Measurements from ENCODE around the gene SH2B3.
"Not testable (repeated sequence)": the region's sequence is repeated elsewhere in the genome, so short reads cannot be mapped to it uniquely, and the experiment has no call there.

The SH2B3 gene

GRCh38 chr12:111445726-111446581 lies 40.2 kb downstream of the SH2B3 start:
- FAIRE-seq = no peak

GRCh38 chr12:111446631-111447570 lies 41.2 kb downstream of the SH2B3 start:
- FAIRE-seq = no peak

DNA sequence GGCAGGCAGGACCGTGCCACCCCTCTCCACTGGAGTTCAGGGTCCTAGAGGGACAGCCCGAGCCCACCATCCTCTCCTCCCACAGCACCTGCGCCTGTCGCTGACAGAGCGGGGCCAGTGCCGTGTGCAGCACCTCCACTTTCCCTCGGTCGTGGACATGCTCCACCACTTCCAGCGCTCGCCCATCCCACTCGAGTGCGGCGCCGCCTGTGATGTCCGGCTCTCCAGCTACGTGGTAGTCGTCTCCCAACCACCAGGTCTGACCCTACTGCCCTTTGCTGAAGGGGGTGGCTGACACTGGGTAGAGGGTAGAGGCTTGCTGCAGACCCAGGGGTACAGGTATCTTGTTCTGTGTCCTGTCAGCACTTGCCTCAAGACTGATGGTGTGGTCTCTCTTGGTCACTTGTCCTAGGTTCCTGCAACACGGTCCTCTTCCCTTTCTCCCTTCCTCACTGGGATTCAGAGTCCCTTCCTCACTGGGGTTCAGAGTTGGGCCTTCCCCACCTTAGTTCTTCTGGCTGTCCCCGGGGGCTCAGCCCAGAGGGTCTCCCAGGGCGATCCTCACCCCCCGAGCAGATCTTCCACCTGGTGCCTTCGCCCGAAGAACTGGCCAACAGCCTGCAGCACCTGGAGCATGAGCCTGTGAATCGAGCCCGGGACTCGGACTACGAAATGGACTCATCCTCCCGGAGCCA lies 42.0 kb downstream of the SH2B3 start:
- no peak for FAIRE-seq

DNA sequence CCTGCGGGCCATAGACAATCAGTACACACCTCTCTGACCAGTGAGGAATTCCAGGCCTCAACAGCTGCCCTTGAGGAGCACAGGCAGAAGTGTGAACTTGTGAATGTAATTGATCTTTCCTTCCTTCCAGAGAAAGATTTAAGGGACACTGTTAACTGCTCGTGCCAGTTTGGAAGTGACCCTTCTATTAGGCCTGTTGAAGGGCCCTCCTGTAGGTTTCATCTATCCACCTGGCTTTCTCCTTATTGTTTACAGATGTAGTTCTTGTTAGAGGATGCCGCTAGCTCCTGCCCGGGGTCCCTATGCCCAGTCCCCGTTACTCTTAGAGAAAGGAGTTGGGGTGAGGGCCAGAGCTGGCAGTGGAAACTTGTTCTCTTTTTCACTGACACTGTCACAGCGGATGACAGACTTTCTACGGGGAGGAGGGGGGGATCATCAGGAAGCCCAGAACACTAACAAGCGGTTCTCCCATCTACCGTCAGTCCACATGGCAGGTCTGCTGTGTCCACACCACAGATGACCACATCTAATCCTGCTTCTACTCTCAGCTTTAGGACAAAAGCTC lies 42.6 kb downstream of the SH2B3 start:
- no peak for FAIRE-seq

- no peak for FAIRE-seq
These were observed 43.4 kb downstream of the SH2B3 start for GRCh38 chr12:111448846-111449790.

- FAIRE-seq = no peak
These were observed 45.0 kb downstream of the SH2B3 start for GRCh38 chr12:111450676-111451075.

GRCh38 chr12:111451232-111451631 lies 45.5 kb downstream of the SH2B3 start:
- FAIRE-seq = no peak

DNA sequence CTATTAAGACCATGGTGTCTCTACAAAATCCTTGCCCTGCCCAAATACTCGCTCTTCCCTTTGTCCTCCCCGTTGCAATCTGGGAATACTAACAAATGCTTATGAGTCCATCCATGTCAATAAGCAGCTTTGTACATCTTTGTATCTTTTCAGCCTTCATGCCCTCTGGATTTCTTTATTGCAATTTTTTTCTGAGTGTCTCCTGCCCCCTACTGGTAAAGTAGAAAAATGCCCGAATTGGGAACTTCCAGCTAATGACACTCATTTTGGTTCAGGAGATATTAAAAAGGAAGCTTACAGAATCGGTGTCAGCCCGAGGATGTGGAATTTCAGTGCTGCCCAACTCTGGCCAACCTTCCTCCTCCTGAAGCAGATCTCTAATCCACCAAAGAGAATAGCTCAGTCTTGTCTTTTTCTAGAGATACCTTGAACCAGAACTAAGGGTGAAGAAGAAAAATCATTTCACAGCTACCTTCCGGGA lies 46.0 kb downstream of the SH2B3 start:
- FAIRE-seq = no peak

DNA sequence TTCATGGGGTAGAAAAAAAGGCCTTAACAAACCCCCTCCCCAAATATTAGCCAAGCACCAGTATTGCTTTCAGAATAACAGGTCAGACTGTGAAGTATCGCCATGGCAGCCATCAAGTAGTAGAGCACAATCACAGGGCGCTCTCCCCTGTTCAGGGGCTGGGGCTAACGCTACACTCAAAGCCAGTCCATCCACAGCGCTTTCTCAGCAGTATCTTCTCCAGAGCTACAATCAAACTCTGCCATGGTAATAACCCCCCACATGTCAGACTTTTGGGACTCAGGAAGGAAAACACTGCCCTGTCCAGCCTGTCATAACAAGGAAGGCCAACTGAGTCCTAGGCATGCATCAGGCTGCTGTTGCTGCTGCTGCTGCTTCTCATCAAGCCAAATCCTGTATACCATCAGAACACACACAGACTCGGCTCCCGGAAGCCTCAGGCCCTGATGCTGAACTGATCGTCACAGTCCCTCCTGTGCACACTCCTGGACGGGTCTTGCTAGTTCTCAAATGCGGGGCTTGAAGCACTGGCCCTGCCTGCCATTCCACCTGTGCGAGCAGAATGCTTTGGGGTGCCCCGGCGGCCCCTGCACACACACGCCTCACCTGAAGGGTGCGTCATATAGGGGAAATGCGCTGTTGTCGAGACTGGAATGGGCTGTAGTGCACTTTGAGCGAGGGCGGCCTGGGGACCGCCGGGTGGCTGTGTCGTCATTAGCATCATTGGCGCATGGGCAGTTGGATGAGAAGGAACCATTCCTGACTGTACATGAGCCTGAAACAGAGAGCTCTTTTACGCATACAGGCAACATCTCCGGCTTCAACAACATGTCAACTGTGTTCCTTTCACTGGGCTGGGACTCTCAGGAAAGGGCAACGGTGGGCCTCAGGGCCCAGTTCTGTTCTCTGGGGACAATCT lies 47.6 kb downstream of the SH2B3 start:
- no peak for FAIRE-seq

DNA sequence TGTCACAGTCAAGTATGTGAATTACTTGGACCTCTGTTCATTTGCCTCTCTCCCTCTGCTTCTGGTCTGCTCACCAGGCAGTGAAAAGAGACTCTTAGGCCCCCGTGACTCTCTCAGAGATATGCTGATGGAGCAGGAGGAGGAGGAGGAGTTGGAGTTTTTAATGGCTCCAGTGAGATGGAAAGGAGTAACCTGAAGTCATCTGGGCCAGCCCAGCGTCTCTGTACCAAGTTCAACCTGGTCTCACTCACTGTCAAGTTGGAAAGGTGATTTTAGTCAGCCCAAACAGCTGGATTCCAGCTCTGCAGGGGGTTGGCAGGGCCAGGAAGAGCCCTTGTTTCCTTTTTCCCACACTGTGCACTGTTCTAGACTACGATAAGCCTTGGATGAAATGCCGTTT lies 48.6 kb downstream of the SH2B3 start:
- FAIRE-seq = no peak

- no peak for FAIRE-seq
These were observed 49.2 kb downstream of the SH2B3 start for GRCh38 chr12:111454716-111455447.

DNA sequence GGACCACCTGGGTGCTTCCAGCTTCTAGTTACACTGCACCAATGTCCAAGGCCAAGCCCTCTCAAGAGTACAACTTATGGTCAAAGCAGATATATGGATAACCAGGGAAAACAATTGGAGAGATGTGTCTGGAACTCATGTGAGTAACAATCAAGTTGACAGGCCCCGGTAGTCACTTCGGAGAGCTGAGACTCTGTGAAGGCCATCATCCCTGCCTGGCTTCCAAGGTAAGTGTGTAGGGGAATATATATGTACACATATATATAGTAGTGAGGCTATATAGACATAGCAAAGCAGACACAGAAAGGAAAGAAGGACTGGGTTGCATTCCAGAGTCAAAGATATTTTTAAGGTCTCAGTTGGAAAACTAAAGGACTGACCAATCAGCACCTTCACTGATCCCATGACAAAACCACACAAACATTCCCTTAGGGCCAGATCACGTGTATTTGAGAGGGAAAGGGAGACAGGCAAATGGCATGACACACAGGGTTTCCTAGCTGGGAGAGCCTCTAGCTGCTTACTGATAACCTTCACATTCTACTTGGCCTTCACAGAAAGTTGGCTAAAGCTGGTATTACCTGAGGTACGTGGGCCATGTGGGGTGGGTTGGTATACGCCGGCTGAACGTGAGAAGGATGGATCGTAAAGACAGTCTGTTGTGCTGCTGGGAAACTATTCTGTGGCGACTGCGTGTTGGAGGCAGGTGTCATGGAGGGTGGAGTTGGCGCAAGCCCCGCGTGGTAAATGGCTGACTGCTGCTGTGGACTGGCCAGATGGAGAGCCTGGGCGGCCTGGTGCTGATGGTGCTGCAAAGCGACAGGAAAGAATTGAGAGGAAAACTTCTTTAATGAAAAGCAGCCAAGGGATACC lies 50.0 kb downstream of the SH2B3 start:
- no peak for FAIRE-seq

- FAIRE-seq = no peak
These were observed 51.3 kb downstream of the SH2B3 start for GRCh38 chr12:111457071-111457470.

GRCh38 chr12:111457577-111457976 lies 51.9 kb downstream of the SH2B3 start:
- FAIRE-seq = no peak

- no peak for FAIRE-seq
These were observed 52.9 kb downstream of the SH2B3 start for GRCh38 chr12:111458546-111459172.

- not testable (repeated sequence) for FAIRE-seq
These were observed 54.4 kb downstream of the SH2B3 start for GRCh38 chr12:111460111-111460510.

- FAIRE-seq = no peak
These were observed 56.6 kb downstream of the SH2B3 start for GRCh38 chr12:111462210-111462769.

All from islet of Langerhans (tissue), 1 donor.